ENCODE data around the gene LPP. TPM values are rescaled to one million over a fixed set of nuclear protein-coding genes. Genes with fewer than 3 reads are reported as not detected.

Gene LPP
- total RNA-seq, 3 donors from 2014 or later = 15.5 to 19.2 (median 16.5) TPM

- peaks cover 35% of the 10 kb centered on the region for H3K36me3 Mint-ChIP-seq (ENCODE audit: insufficient read depth)
- H3K4me3 Mint-ChIP-seq = no peak overlapping the region
- no peaks in the 10 kb centered on the region for H3K27me3 Mint-ChIP-seq (ENCODE audit: low read depth)
- no peak for DNase-seq
- H3K9me3 Mint-ChIP-seq = no peaks in the 10 kb centered on the region
- H3K4me1 Mint-ChIP-seq (ENCODE audit: low read depth) = no peaks in the 10 kb centered on the region
- ATAC-seq = no peak
Observed at GRCh38 chr3:188868803-188869202, 714.8 kb downstream of the LPP start.

- Mint-ChIP-seq H3K4me1 (ENCODE audit: low read depth) (no peaks in the 10 kb centered on the region), H3K4me3 (no peak overlapping the region), H3K9me3 (no peaks in the 10 kb centered on the region), H3K27me3 (ENCODE audit: low read depth) (no peaks in the 10 kb centered on the region), H3K36me3 (ENCODE audit: insufficient read depth) (peaks cover 39% of the 10 kb centered on the region)
- DNase-seq = no peak
- no peak for ATAC-seq
Observed at GRCh38 chr3:188869628-188870027, 715.7 kb downstream of the LPP start.

GRCh38 chr3:188870431-188870830, 716.5 kb downstream of the LPP start:
- ATAC-seq (no peak), DNase-seq (no peak)
- H3K27me3 Mint-ChIP-seq (ENCODE audit: low read depth) = no peaks in the 10 kb centered on the region
- no peaks in the 10 kb centered on the region for H3K9me3 Mint-ChIP-seq
- H3K4me3 Mint-ChIP-seq = no peak overlapping the region
- peaks cover 47% of the 10 kb centered on the region for H3K36me3 Mint-ChIP-seq (ENCODE audit: insufficient read depth)
- H3K4me1 Mint-ChIP-seq (ENCODE audit: low read depth) = no peaks in the 10 kb centered on the region

GRCh38 chr3:188874576-188874975, 720.6 kb downstream of the LPP start:
- Mint-ChIP-seq H3K9me3 (no peaks in the 10 kb centered on the region), H3K4me3 (no peak overlapping the region), H3K36me3 (ENCODE audit: insufficient read depth) (peaks cover 36% of the 10 kb centered on the region), H3K4me1 (ENCODE audit: low read depth) (no peaks in the 10 kb centered on the region), H3K27me3 (ENCODE audit: low read depth) (no peaks in the 10 kb centered on the region)
- ATAC-seq (no peak), DNase-seq (no peak)

- Mint-ChIP-seq H3K9me3 (no peaks in the 10 kb centered on the region), H3K4me1 (ENCODE audit: low read depth) (no peaks in the 10 kb centered on the region), H3K27me3 (ENCODE audit: low read depth) (no peaks in the 10 kb centered on the region), H3K4me3 (no peak overlapping the region), H3K36me3 (ENCODE audit: insufficient read depth) (peaks cover 33% of the 10 kb centered on the region)
- ATAC-seq (no peak), DNase-seq (no peak)
Observed at GRCh38 chr3:188875413-188875812, 721.5 kb downstream of the LPP start.

GRCh38 chr3:188876370-188876769, 722.4 kb downstream of the LPP start:
- H3K9me3 Mint-ChIP-seq = no peaks in the 10 kb centered on the region

GRCh38 chr3:188877381-188877780, 723.4 kb downstream of the LPP start:
- H3K9me3 Mint-ChIP-seq = no peaks in the 10 kb centered on the region
- no peak for ATAC-seq
- no peak for DNase-seq
- no peaks in the 10 kb centered on the region for H3K4me1 Mint-ChIP-seq (ENCODE audit: low read depth)
- no peaks in the 10 kb centered on the region for H3K27me3 Mint-ChIP-seq (ENCODE audit: low read depth)
- H3K36me3 Mint-ChIP-seq (ENCODE audit: insufficient read depth) = peaks cover 38% of the 10 kb centered on the region
- H3K4me3 Mint-ChIP-seq = no peak overlapping the region

More at GRCh38 chr3:188876370-188876769, 722.4 kb downstream of the LPP start:
- no peak overlapping the region for H3K4me3 Mint-ChIP-seq
- H3K4me1 Mint-ChIP-seq (ENCODE audit: low read depth) = no peaks in the 10 kb centered on the region
- no peak for DNase-seq
- H3K36me3 Mint-ChIP-seq (ENCODE audit: insufficient read depth) = peaks cover 36% of the 10 kb centered on the region
- no peaks in the 10 kb centered on the region for H3K27me3 Mint-ChIP-seq (ENCODE audit: low read depth)
- no peak for ATAC-seq

- no peak overlapping the region for H3K4me3 Mint-ChIP-seq
- ATAC-seq = no peak
- no peaks in the 10 kb centered on the region for H3K9me3 Mint-ChIP-seq
- DNase-seq = no peak
- peaks cover 35% of the 10 kb centered on the region for H3K36me3 Mint-ChIP-seq (ENCODE audit: insufficient read depth)
- no peaks in the 10 kb centered on the region for H3K4me1 Mint-ChIP-seq (ENCODE audit: low read depth)
- no peaks in the 10 kb centered on the region for H3K27me3 Mint-ChIP-seq (ENCODE audit: low read depth)
Observed at GRCh38 chr3:188878076-188878475, 724.1 kb downstream of the LPP start.

GRCh38 chr3:188881954-188882641, 728.1 kb downstream of the LPP start:
- DNase-seq (no peak), ATAC-seq (no peak)
- Mint-ChIP-seq H3K4me1 (ENCODE audit: low read depth) (no peaks in the 10 kb centered on the region), H3K27me3 (ENCODE audit: low read depth) (no peaks in the 10 kb centered on the region), H3K36me3 (ENCODE audit: insufficient read depth) (peaks cover 16% of the 10 kb centered on the region), H3K4me3 (no peak overlapping the region), H3K9me3 (no peaks in the 10 kb centered on the region)

- ATAC-seq (no peak), DNase-seq (no peak)
- Mint-ChIP-seq H3K36me3 (ENCODE audit: insufficient read depth) (peaks cover 20% of the 10 kb centered on the region), H3K9me3 (no peaks in the 10 kb centered on the region), H3K4me1 (ENCODE audit: low read depth) (no peaks in the 10 kb centered on the region), H3K27me3 (ENCODE audit: low read depth) (no peaks in the 10 kb centered on the region), H3K4me3 (no peak overlapping the region)
Observed at GRCh38 chr3:188884299-188885043, 730.5 kb downstream of the LPP start.

GRCh38 chr3:188888321-188889053, 734.5 kb downstream of the LPP start:
- Mint-ChIP-seq H3K36me3 (ENCODE audit: insufficient read depth) (peaks cover 11% of the 10 kb centered on the region), H3K4me1 (ENCODE audit: low read depth) (no peaks in the 10 kb centered on the region), H3K27me3 (ENCODE audit: low read depth) (no peaks in the 10 kb centered on the region), H3K4me3 (no peak overlapping the region), H3K9me3 (no peaks in the 10 kb centered on the region)
- ATAC-seq = no peak
- DNase-seq = no peak

- H3K4me3 Mint-ChIP-seq = no peak overlapping the region
- H3K27me3 Mint-ChIP-seq (ENCODE audit: low read depth) = no peaks in the 10 kb centered on the region
- ATAC-seq (no peak), DNase-seq (no peak)
- peaks cover 11% of the 10 kb centered on the region for H3K36me3 Mint-ChIP-seq (ENCODE audit: insufficient read depth)
- H3K4me1 Mint-ChIP-seq (ENCODE audit: low read depth) = no peaks in the 10 kb centered on the region
- no peaks in the 10 kb centered on the region for H3K9me3 Mint-ChIP-seq
Observed at GRCh38 chr3:188889054-188889491, 735.1 kb downstream of the LPP start.

- DNase-seq = no peak
- Mint-ChIP-seq H3K4me1 (ENCODE audit: low read depth) (no peaks in the 10 kb centered on the region), H3K36me3 (ENCODE audit: insufficient read depth) (peaks cover 11% of the 10 kb centered on the region)
Observed at GRCh38 chr3:188890572-188891270, 736.8 kb downstream of the LPP start.

GRCh38 chr3:188899881-188900280, 745.9 kb downstream of the LPP start:
- H3K4me3 Mint-ChIP-seq = no peak overlapping the region
- no peaks in the 10 kb centered on the region for H3K9me3 Mint-ChIP-seq
- DNase-seq (no peak), ATAC-seq (no peak)
- H3K36me3 Mint-ChIP-seq (ENCODE audit: insufficient read depth) = no peaks in the 10 kb centered on the region
- peaks cover 3% of the 10 kb centered on the region for H3K4me1 Mint-ChIP-seq (ENCODE audit: low read depth)
- H3K27me3 Mint-ChIP-seq (ENCODE audit: low read depth) = no peaks in the 10 kb centered on the region

More at GRCh38 chr3:188890572-188891270, 736.8 kb downstream of the LPP start:
- Mint-ChIP-seq H3K9me3 (no peaks in the 10 kb centered on the region), H3K27me3 (ENCODE audit: low read depth) (no peaks in the 10 kb centered on the region), H3K4me3 (no peak overlapping the region)
- no peak for ATAC-seq
